Stimulated activated CD8-positive, alpha-beta memory T cell treated with anti-CD3 and anti-CD28 coated beads, Interleukin-12 subunit alpha, Interleukin-12 subunit beta, amount 100 ng/mL, for 4 hours (primary cell): Measurements from ENCODE around the gene PTPRN2.
"Not testable (repeated sequence)": the region's sequence is repeated elsewhere in the genome, so short reads cannot be mapped to it uniquely, and the experiment has no call there.

Experiments
- DNase-seq: peaks from one replicate; pipeline ENCODE4 v3.0.0-alpha.2; 2020; ENCODE audit warnings: low read depth

The PTPRN2 gene

GRCh38 chr7:158532093-158532627, 55.5 kb downstream of the PTPRN2 start:
- DNase-seq, result no peak

DNA sequence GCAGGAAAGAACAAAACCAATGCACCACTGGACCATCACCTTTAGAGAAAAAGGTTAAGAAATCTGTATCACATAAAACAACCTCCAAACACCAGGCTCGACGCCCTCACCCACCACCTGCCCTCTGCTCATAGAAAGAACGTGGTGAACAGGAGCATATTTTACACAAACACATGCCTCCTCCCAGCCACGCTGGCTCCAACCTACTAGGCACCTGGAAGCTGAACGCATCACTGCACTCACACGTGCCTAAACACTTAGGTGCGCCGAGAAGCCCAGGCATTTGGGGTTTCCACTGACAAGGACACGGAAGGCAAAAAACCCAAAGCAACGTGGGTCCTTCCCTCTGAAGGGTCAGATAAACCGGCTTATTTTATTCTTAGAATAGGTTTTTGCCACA, 56.0 kb downstream of the PTPRN2 start:
- DNase-seq, result no peak

- no peak for DNase-seq
Measured at GRCh38 chr7:158530800-158531609, 56.6 kb downstream of the PTPRN2 start.

DNA sequence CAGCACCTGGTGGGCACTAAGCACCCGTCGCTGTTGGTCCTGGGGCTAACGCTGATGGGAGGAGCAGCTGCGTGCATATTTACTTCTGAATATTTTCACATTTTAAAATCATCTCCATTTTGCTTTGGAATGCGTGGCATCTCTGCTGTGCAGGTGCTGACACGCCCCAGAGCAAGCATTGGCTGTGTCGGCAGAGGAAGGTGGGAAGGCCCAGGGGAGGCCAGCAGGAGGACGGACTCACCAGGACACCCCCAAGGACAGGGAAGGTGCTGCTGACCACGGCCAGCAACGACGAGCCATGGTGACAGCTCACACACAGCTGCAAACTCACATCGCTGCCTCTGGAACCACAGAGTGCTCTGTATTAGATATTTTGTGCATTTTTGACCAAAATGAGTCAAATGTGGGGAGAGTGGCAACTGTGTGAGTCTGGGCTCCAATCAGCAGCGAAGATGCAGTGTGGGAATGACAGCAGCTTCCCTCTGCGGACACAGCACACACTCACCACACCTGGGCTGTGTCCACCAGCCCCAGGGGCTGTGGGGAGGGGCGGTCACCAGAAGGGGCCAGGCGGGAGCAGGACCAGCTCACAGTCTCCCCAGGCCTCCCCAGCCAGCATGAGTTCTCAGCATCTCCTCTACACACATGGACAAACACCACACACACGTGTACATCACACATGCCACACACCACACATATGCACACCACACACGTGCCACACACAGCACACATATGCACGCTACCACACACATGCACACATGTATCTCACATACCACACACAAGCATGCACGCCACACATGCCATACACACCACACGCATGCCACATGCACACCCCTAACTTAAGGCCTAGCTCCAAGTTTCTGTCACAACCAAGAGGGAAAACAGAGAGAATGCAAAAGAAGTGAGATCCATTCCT, 58.2 kb downstream of the PTPRN2 start:
- no peak for DNase-seq

DNA sequence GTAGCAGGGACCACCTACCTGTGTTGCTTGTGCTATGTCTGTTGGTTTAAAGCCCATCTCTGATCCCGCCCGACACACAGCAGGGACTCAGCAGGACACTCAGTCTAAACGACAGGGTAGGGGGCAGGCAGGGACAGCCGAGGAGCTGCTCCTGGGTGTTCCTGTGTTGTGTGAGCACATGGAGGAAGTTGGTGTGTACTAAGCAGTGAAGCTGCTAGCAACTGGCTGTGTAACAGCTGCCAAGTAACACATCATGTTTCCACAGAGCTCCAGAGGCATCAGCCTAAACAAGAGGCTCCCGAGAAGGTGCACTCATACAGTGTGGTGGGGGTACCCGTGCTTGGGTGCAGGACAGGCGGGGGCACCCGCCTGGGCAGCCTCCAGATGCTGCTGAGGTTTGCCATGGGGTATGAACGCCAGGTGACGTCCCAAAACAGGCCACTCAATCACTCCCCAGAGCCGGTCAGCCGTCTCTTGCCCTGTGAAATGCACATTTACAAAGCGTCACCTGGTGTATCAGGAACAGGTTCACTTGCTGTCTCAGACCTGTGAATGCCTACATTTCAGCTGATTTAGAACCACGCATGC, 59.6 kb downstream of the PTPRN2 start:
- no peak for DNase-seq

- no peak for DNase-seq
Measured at GRCh38 chr7:158527495-158527894, 60.1 kb downstream of the PTPRN2 start.

- no peak for DNase-seq
Measured at GRCh38 chr7:158527038-158527437, 60.6 kb downstream of the PTPRN2 start.

GRCh38 chr7:158526531-158526930, 61.1 kb downstream of the PTPRN2 start:
- no peak for DNase-seq

GRCh38 chr7:158525648-158526484, 61.8 kb downstream of the PTPRN2 start:
- DNase-seq, result no peak

GRCh38 chr7:158524749-158525635, 62.6 kb downstream of the PTPRN2 start:
- no peak for DNase-seq

GRCh38 chr7:158524286-158524685, 63.3 kb downstream of the PTPRN2 start:
- DNase-seq, result not testable (repeated sequence)

GRCh38 chr7:158523877-158524276, 63.7 kb downstream of the PTPRN2 start:
- DNase-seq, result not testable (repeated sequence)

GRCh38 chr7:158523165-158523856, 64.3 kb downstream of the PTPRN2 start:
- not testable (repeated sequence) for DNase-seq

GRCh38 chr7:158521795-158522194, 65.8 kb downstream of the PTPRN2 start:
- DNase-seq, result not testable (repeated sequence)

DNA sequence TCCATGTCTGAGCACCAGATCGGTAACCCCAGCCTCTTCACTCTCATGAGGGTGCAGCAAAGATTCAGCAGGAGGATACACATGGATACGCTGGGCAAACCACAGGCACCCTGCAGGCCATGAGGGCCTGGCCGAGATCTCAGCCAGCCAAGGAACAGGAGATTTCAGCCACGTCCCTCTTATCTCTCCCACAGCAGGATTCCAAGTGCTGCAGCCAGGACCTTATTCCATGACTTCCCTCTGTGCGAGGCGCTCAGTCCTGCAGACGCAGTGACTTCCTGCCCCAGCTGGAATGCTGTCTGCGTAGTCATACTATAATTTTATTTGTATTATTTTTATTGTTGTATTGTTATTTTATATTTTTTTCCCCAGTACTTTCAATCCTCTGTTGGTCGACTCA, 66.8 kb downstream of the PTPRN2 start:
- DNase-seq, result no peak

- no peak for DNase-seq
Measured at GRCh38 chr7:158519633-158520174, 67.9 kb downstream of the PTPRN2 start.

DNA sequence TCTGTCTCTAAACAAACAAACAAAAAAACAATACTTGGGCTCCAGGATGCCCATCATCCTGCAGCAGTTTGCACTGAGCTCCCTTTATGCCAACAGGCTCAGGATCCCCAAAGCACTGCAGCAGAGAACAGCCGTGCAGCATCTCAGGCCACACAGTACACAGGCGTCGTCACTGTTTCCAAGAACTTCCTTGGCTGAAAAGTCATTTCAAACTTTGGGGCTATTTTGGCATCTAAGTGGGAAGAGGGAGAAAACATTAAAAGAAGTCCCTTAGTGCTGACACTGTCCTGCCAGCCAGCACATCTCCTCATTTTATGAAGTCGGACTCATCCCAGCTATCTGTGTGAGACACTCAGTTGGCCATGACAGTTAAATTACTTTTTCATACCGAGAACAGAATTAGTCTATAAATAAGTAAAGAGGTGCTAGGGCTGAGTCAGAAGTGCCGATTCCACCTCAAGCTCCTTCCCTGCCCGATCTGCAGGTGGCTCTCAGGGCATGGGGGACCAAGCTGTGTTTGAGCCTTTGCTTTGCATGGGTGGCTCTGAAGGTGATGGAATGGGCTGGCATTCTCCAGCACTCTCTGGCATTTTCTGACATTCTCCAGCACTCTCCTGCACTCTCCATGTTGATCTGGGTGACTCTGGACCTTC, 68.5 kb downstream of the PTPRN2 start:
- no peak for DNase-seq

- DNase-seq, result no peak
Measured at GRCh38 chr7:158517571-158517970, 70.1 kb downstream of the PTPRN2 start.

GRCh38 chr7:158517072-158517471, 70.6 kb downstream of the PTPRN2 start:
- no peak for DNase-seq
